ENCODE measurements around the gene PRKN. TPM values are rescaled to one million over a fixed set of nuclear protein-coding genes. Genes with fewer than 3 reads are reported as not detected.
A peak's percentile ranks its signal among the peaks of the same experiment; 100 is the strongest.

Gene PRKN
- total and polyA plus RNA-seq, 9 of the 15 experiments (the other 6 are each of a cell fraction or from before 2014, with no cell fraction given), result 0.03 to 0.96 (median 0.15) TPM; not detected in 2

GRCh38 chr6:162364488-162364887 lies 363.1 kb downstream of the PRKN start (continued):
- peak; percentile 69; the same call in 1 of the 2 replicates for TF ChIP-seq E2F5 (CRISPR knock-in tag; IDR thresholded peaks at IDR 0.05)
- TF ChIP-seq ZNF75A (CRISPR knock-in tag; IDR thresholded peaks at IDR 0.05), result peak; percentile 75
- peak; percentile 88 for TF ChIP-seq PTTG1 (tag; IDR thresholded peaks at IDR 0.05; ENCODE audit: low read depth)
- no peak for TF ChIP-seq FOXA1 (IDR thresholded peaks at IDR 0.05; ENCODE audit: borderline replicate concordance)
- peak; percentile 89 for TF ChIP-seq L3MBTL2 (IDR thresholded peaks at IDR 0.05)
- no peak for TF ChIP-seq SMAD1 (IDR thresholded peaks at IDR 0.05; ENCODE audit: low read depth, low read length, partially characterized antibody)
- no peak for TF ChIP-seq THRAP3 (IDR thresholded peaks at IDR 0.05; ENCODE audit: borderline replicate concordance)
- TF ChIP-seq ZNF398 (CRISPR knock-in tag; IDR thresholded peaks at IDR 0.05), result peak; percentile 88
- peak; percentile 36 for TF ChIP-seq GABPA (tag; conservative IDR thresholded peaks at IDR 0.05; ENCODE audit: low read depth)
- TF ChIP-seq MYBL2 (IDR thresholded peaks at IDR 0.05; ENCODE audit: low read depth), result peak; percentile 61; the same call in 1 of the 2 replicates
- no peak for TF ChIP-seq MYBL2 (CRISPR knock-in tag; IDR thresholded peaks at IDR 0.05; ENCODE audit: borderline replicate concordance)
- TF ChIP-seq ZNF740 (CRISPR knock-in tag; IDR thresholded peaks at IDR 0.05), result no peak
- peak in 1 of 2 experiments; percentile 83; a peak in 1 of 4 replicates for TF ChIP-seq ZNF740 (tag; IDR thresholded peaks at IDR 0.05)
- TF ChIP-seq SUPT5H (IDR thresholded peaks at IDR 0.05), result no peak
- peak; percentile 47; the same call in 1 of the 2 replicates for TF ChIP-seq RNF2 (IDR thresholded peaks at IDR 0.05)
- 0 out of 2 replicates have a peak, but pooled peaks have one; percentile 64 for TF ChIP-seq FOXP4 (CRISPR knock-in tag; IDR thresholded peaks at IDR 0.05; ENCODE audit: borderline replicate concordance)
- peak; percentile 92 for TF ChIP-seq ZNF175 (CRISPR knock-in tag; IDR thresholded peaks at IDR 0.05; ENCODE audit: low read depth)
- TF ChIP-seq GTF2A2 (tag; IDR thresholded peaks at IDR 0.05), result peak; percentile 78; the same call in 1 of the 2 replicates
- no peak for TF ChIP-seq ETV6 (IDR thresholded peaks at IDR 0.05; ENCODE audit: borderline replicate concordance in 1 of 2, low read depth in 2 of 2, low read length in 1 of 2)
- TF ChIP-seq ETV6 (CRISPR knock-in tag; IDR thresholded peaks at IDR 0.05; ENCODE audit: borderline replicate concordance), result peak; percentile 29; the same call in 1 of the 2 replicates
- peak; percentile 85; the same call in 1 of the 2 replicates for TF ChIP-seq BACH1 (tag; IDR thresholded peaks at IDR 0.05)
